Fibroblast of gingiva (primary cell): ENCODE data around the gene ZNF593OS.

ENCODE experiments used
- DNase-seq: peaks from one replicate; pipeline ENCODE4 v3.0.0-alpha.2; 2011; ENCODE audit warnings: low read depth

ZNF593OS gene

DNA sequence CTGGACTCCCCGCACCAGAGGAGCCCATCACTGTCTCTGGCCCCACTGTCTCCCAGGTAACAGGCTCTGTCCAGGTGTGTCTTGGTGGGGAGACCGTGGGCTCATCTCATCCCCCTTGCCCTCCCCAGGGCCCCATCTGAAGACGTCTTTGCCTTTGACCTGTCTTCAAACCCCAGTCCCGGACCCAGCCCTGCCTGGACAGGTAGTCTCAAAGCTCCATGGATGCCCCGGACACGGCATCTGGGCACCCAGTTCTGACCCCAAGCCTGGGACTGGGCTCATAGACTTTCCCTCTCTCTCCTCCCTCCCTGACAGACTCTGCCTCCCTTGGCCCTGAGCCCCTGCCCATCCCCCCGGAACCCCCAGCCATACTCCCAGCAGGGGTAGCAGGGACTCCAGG is 12.5 kb upstream of the ZNF593OS start:
- no peak for DNase-seq

DNA sequence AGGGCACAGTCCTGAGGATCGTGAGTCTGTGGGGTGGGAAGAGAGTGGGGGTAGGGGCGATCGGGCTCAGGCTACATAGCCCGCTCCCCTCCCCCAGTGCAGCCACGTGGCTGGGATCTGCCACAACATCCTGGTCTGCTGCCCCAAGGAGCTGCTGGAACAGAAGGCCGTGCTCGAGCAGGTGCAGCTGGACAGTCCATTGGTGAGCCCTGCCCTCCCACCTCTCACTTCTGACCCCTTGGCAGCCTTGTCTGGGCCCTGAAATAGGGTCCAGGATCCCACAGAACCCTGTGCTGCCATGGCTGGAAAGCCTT is 10.7 kb upstream of the ZNF593OS start:
- no peak for DNase-seq

GRCh38 chr1:26181586-26182382 is 10.2 kb upstream of the ZNF593OS start:
- no peak for DNase-seq

- DNase-seq, result no peak
These were observed 8.4 kb upstream of the ZNF593OS start for GRCh38 chr1:26180010-26180506.

DNA sequence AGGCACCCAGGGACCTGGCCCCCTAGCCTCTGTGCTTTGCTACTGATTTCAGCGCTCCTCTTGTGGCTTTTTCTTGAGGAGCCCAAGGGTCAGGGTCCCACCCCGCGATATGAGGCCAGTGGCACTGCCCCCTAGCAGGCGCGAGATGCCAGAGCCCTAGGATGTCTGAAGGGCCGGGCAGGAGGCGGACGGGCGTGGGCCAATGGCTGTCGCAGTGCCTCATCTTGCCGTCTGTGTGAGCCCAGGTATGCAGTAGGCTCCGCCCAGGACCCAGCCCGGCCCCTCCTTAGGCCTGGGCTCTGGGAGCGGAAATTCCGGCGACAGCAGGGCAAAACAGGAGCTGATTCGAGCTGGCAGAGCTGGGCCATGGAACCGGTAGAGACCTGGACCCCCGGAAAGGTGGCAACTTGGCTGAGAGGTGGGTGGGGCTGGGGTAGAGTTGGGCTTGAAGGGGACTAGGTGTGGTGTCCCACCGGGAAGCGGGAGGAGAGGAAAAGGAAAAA is 5.6 kb upstream of the ZNF593OS start, which contains the start of gene CNKSR1:
Gene CNKSR1, plus strand, starts transcription at position 310 of the 503 bp plus-strand sequence. Its CDS starts 57 bp downstream, at position 367.
- no peak for DNase-seq

DNA sequence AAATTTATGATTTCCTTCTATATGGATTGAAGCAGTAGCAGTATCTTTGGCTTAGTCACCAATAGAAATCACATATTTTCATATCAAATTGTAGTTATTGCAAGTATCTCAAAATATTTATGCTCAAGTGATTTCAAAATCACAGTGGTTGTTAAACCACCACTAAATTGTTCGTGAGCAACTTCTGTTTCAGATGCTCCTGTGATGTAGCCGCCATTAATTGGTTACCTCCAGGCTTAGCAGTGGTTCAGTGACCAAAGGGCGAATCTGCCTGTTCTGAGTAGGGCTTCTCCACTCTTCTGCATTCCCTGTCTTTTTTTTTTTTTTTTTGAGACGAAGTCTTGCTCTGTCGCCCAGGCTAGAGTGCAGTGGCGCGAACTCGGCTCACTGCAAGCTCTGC is 3.7 kb upstream of the ZNF593OS start:
- no peak for DNase-seq

GRCh38 chr1:26170472-26170821 is 1.2 kb downstream of the ZNF593OS start:
- DNase-seq, result no peak

- peak; percentile 91 for DNase-seq
These were observed 1.8 kb downstream of the ZNF593OS start, which contains the start of gene ZNF593 for GRCh38 chr1:26169669-26170471. TSS of gene ZNF593 (plus strand) at chr1:26169908. CDS start at chr1:26169984, 76 bp downstream.

- no peak for DNase-seq
These were observed 2.5 kb downstream of the ZNF593OS start for GRCh38 chr1:26169198-26169554.

DNA sequence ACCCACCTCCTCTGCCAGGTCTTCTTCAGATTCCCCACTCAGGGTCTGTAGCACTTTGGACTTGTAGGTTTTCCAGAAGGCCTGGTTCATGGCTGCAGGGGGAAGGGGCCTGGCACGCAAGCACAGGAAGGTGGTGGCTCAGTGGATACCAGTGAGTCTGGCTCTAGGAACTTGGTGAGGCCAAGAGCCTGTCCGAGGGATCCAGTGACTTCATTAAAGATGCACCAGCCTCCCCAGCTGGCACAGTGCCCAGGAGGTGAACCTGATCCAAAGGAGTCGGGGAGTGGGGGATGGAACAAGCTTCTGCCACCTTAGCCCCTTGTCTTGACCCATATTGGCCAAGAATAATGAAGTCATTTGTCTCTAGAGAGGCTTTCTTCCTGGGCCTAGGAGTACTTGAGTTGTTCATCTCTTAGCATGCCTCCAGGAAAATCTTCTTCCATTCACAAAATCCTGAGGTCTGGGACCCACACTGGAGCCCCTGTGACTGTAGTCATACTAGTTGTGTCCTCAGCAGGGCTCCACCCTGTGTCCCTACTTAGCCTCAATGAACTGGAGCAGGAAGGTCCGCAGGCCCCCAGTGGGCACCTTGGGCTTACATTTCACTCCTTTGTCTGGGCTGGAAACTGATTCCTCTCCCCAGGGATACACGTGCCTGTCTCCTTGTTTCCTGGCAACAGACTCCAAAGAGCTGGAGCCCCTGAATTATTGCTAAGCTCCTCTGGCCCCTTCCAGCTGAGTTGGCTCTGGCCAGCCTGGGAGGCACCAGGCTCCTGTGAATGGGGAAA is 3.0 kb downstream of the ZNF593OS start, which contains the start of gene C1orf232:
Gene C1orf232, minus strand, starts transcription at position 554 of the 788 bp plus-strand sequence. Its CDS starts 464 bp downstream, at position 90.
- DNase-seq, result no peak

DNA sequence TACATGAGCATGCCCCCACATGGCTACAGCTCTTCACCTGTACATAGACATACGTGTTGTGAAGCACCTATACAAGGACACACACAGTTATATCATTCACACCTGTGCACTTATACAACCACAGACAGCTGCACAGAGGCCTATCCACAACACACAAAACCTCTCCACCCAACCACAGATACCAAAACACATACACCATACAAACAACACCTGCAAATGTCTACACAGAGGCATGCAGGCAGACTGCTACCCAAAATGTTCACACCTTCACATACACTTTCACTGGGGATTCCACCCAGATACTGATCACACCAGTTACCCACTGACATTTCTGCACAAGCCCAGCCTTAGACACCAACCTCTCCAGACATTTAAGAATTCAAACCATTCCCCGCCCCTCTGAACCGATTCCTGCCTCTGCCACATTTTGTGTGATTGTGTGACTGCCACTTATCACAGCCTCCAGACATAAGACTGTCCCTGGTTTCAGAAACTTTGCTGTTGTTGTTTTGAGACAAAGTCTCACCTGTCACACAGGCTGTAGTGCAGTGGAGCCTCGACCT is 4.8 kb downstream of the ZNF593OS start:
- DNase-seq, result no peak

DNA sequence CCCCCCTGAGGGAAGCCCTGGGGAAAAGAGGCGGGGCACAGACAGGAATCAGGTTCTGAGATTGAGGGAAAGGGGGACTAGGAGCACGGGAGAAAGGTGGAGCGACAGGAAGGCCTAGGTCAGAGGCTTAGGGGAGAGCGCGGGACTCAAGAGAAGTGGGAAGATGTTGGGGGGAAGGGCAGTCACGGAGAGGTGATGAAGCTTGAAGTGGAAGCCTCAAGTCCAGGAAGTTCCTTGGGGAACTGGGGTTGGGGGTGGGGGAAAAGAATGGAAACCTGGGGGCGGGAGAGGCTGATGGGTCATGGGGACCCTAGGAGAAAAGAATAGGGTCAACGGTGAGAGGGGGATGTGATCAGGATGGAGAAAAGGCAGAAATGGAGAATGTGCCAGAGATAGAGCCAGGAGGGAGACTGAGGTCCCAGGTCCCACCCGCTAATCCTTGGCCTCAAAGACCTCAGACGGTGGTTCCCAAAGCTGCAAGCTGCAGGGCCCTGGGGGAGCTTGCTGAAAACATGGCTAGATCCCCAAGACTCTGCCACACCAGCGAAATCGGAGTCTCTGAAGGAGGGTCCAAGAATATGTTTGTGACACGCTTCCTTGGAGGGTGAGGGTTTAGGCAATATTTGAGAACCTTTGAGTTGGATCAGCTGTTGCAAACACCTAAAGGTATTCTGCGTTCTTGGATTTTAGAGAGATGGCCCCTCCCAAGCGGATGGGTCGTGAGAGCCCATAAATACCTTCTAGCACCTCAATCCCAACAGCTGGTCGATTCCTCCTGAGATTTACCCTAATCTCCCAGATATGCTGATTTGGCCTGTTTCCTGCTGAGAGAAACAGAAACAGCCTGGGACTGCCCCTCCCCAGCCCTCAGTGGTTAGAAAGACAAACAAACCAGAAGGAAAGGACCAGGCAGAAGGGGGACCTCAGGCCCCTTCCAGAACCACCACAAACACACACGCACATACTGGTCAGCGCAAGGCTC is 6.5 kb downstream of the ZNF593OS start:
- no peak for DNase-seq

DNA sequence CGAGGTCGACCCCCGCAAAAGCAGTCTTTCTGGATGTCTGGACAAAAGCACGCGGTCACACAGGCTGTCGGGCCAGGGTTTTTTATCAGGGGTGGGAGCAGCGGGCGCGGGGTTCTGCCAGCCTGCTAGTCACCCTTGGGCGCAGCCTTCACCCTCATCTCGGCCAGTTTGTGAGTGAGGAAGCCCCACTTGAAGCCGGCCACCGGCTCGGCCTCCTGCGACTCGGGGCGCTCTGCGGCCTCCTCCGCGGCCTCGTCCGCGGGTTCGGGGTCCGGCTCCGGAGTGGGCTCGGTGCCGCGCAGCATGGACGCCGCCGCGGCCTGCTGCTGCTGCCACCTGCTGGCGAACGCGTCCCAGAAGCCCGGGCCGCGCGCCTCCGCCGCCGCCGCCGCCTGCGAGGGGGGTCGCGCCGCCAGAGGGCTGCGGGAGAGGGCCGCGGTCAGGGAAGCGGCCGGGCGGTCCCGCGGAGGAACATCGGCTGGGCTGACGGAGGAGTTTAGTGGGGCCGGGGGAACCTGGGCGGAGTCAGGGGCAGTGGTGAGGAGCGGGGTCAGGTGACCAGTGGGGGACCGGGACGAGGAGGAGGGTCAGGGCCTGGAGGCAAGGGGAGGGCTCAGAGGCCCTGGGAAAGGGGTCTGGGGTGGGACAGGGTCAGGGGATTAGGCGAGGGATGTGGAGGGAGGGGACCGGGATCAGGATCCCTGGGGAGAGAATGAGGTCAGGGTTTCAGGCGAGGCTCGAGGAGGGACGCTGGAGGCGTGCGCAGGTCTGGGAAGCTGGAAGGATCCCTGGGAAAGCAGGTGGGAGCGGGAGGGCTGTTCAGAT is 7.4 kb downstream of the ZNF593OS start:
- DNase-seq, result no peak

- no peak for DNase-seq
These were observed 8.0 kb downstream of the ZNF593OS start for GRCh38 chr1:26163684-26164035.

- no peak for DNase-seq
These were observed 9.4 kb downstream of the ZNF593OS start for GRCh38 chr1:26162220-26162709.

DNA sequence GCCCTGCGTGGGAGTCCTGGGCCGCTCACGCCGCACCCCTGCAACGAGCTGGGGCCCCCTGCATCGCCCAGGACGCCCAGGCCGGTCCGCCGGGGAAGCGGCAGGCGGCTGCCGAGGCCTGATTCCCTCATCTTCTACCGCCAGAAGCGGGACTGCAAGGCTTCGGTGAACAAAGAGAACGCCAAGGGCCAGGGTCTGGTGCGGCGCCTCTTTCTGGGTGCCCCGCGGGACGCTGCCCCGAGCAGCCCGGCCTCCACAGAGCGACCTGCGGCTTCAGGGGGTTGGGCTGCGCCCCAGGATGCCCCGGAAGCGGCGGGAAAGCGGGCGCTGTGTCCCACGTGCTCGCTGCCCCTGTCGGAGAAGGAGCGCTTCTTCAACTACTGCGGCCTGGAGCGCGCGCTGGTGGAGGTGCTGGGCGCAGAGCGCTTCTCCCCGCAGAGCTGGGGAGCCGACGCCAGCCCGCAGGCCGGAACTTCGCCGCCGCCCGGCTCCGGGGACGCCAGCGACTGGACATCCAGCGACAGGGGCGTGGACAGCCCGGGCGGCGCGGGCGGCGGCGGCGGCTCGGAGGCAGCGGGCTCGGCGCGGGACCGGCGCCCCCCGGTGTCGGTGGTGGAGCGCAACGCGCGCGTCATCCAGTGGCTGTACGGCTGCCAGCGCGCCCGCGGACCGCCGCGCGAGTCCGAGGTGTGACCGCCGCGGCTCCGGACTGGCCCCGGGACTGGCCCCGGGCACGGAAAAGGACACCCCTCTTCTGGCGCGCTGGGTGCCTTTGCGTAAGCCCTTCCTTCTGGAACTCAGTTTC is 10.0 kb downstream of the ZNF593OS start:
- peak; percentile 42 for DNase-seq

DNA sequence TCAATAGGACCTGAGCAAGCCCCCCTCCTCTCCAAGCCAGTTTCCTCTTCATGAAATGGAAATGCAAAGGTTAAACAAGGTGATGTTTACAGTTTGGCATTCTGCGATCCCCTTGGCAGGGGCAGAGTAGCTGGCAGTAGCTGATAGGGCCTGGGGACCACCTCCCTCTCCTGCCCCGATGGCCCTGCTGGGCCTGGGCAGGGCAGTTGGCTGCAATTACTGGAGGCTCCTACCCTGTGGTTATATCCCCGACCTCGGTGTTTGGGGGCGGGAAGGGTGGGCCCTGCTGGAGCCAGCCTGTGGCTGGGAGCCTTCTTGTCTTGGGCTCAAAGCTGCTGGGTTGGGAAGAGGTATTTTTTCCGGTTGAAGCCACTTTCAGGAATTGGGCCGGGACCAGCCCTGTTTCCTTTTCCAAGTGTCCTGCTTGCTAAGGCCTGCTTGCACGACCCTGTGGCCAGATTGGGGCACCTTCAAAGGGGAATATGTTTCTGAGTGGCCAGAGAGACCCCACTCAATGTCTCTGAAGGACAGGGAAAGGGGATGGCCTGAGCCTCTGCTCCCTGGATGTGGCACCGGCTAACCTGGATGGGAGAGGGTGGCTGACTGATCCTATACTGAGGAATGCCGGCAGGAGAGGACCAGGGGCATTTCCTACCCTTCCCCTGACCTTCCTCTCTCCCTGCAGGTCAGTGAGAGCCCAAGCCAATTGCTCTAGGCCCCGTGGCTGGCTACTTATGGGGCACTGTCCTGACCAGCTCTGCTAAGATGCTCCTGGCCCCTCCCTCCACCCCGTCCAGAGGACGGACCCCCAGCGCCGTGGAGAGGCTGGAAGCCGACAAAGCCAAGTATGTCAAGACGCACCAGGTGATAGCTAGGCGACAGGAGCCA is 10.9 kb downstream of the ZNF593OS start:
- DNase-seq, result no peak

GRCh38 chr1:26159743-26160039 is 11.9 kb downstream of the ZNF593OS start:
- no peak for DNase-seq
